ENCODE results near the gene SLCO2B1.

DNA sequence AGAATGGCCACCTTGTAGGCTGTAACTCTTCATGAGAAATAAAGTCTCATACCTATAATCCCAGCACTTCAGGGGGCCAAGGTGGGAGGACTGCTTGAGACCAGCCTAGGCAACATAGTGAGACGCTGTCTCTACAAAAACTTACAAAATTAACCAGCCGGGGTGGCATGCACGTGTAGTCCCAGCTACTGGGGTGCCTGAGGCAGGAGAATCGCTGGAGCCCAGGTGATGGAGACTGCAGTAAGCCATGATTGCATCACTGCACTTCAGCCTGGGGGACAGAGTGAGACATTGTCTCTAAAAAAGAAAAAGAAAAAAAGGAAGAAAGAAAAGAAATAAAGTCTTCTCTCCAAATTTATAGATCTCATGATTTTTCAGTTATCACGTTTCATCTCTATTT, 4.2 kb upstream of the SLCO2B1 start:
- no peak for TF ChIP-seq ZC3H10 (CRISPR knock-in tag; IDR thresholded peaks at IDR 0.05)
- TF ChIP-seq TOX (CRISPR knock-in tag; IDR thresholded peaks at IDR 0.05; ENCODE audit: borderline replicate concordance), result no peak
- TF ChIP-seq, protein P1, sequence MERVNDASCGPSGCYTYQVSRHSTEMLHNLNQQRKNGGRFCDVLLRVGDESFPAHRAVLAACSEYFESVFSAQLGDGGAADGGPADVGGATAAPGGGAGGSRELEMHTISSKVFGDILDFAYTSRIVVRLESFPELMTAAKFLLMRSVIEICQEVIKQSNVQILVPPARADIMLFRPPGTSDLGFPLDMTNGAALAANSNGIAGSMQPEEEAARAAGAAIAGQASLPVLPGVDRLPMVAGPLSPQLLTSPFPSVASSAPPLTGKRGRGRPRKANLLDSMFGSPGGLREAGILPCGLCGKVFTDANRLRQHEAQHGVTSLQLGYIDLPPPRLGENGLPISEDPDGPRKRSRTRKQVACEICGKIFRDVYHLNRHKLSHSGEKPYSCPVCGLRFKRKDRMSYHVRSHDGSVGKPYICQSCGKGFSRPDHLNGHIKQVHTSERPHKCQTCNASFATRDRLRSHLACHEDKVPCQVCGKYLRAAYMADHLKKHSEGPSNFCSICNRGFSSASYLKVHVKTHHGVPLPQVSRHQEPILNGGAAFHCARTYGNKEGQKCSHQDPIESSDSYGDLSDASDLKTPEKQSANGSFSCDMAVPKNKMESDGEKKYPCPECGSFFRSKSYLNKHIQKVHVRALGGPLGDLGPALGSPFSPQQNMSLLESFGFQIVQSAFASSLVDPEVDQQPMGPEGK (CRISPR knock-in tag; IDR thresholded peaks at IDR 0.05; ENCODE audit: borderline replicate concordance), result no peak
- TF ChIP-seq ARNTL (CRISPR knock-in tag; IDR thresholded peaks at IDR 0.05; ENCODE audit: borderline replicate concordance, low read depth), result no peak
- no peak for TF ChIP-seq TCF4 (CRISPR knock-in tag; IDR thresholded peaks at IDR 0.05; ENCODE audit: borderline replicate concordance)
- no peak for TF ChIP-seq RARB (CRISPR knock-in tag; IDR thresholded peaks at IDR 0.05)
- no peak for TF ChIP-seq ZFP3 (CRISPR knock-in tag; IDR thresholded peaks at IDR 0.05)
- TF ChIP-seq CSDC2 (CRISPR knock-in tag; IDR thresholded peaks at IDR 0.05), result no peak
- TF ChIP-seq, protein P2, sequence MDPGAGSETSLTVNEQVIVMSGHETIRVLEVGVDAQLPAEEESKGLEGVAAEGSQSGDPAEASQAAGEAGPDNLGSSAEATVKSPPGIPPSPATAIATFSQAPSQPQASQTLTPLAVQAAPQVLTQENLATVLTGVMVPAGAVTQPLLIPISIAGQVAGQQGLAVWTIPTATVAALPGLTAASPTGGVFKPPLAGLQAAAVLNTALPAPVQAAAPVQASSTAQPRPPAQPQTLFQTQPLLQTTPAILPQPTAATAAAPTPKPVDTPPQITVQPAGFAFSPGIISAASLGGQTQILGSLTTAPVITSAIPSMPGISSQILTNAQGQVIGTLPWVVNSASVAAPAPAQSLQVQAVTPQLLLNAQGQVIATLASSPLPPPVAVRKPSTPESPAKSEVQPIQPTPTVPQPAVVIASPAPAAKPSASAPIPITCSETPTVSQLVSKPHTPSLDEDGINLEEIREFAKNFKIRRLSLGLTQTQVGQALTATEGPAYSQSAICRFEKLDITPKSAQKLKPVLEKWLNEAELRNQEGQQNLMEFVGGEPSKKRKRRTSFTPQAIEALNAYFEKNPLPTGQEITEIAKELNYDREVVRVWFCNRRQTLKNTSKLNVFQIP (CRISPR knock-in tag; IDR thresholded peaks at IDR 0.05; ENCODE audit: borderline replicate concordance, low read depth), result no peak
- no peak for TF ChIP-seq CREB5 (CRISPR knock-in tag; IDR thresholded peaks at IDR 0.05; ENCODE audit: low read depth)
- no peak for TF ChIP-seq BACH2 (CRISPR knock-in tag; IDR thresholded peaks at IDR 0.05; ENCODE audit: borderline replicate concordance)

Data from SK-N-SH treated with all-trans-retinoic acid at 6 μM for 48 hours (cell line).